GM18909 (cell line): Measurements from ENCODE around the gene FOXP3.
A peak's percentile ranks its signal among the peaks of the same experiment; 100 is the strongest.

Source experiments
- ATAC-seq: cut with Tn5 transposase; IDR thresholded peaks from one replicate; pipeline ENCODE4 v1.9.1; 2021; ENCODE audit warnings: mild to moderate bottlenecking; ENCODE audit not compliant: unreplicated experiment, poor library complexity

Gene FOXP3

DNA sequence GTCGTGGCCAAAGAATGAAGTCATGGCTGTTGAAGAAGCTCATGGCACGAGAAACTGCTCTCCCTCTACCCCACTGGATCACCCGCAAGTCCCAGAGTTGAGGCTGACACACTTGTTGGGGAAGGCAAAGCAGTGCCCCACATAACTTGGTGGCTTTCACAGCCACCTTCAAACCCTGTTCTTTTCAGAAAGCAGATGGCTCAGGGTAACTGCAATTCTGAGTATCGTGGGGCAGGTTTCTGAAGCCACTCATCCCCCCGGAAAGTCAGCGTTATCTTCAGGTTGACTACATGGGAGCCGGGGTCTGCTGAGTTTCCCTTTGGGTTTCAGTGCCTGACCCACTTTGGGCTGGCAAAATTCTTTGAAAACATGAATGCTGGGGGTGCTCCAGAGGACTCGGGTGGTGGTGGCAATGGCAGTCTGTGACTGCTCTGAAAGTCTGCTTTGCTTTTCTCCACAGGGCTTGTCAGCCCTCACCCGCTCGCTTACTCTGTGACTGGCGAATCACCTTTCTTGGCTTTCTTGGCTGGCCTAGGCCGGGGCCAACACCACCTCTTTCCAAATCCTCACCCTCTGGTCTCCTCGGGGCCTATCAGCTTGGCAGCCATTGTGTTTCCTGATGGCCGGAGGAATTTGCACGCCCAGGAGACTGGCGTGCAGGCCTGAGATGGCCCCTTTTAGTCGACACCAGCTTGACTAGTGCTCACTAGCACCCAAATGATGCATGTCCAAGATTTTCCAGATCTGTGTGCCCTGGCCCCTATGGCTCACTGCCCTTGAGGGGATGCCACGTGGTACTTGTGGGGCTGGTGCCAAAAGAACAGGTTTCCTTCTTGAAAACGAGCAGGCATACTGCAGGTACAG lies 12.4 kb upstream of the FOXP3 start:
- ATAC-seq = no peak

DNA sequence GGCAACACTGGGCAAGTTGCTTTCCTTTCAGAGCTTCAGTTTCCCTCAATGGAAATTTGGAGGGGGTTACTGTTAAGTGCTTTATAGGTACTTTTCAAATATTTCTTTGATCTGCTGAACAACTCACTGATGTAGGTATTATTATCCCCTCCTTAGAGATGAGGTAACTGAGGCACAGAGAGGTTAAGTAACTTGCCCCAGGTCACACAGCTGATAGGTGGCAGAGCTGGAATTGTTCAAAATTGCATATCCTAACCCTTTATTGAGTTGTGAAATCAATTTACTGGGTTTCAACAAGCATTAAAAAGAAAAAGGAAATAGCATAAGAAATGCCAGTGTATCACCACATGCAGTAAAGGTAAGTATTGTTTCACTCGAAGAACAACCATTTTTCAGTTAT lies 11.7 kb upstream of the FOXP3 start:
- ATAC-seq = no peak

DNA sequence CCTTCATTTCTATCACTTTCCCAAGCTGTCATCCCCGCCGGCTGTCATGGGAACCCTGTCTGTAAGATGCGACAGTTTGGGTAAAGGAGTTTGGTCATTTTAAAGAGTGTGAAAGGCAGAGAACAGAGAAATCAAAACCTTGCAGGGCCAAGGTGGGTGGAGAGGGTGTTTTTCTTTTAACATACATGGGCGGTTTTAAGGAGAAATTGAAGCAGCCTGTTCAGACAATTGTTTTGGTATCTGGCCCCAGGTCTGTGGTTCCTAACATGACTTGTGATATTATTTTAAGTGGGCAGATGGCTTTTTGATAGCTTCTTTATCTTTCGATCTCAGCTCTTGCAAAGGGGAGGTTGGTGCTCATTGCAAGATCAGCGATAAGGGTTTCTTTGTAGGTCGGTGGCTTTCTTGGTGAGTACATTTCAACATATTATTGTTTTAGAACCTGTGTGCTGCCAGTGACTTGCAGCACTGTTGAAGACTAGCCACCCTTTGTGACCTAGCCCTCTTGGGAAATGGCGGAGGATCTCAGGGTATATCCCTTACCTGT lies 8.7 kb upstream of the FOXP3 start:
- ATAC-seq = no peak

DNA sequence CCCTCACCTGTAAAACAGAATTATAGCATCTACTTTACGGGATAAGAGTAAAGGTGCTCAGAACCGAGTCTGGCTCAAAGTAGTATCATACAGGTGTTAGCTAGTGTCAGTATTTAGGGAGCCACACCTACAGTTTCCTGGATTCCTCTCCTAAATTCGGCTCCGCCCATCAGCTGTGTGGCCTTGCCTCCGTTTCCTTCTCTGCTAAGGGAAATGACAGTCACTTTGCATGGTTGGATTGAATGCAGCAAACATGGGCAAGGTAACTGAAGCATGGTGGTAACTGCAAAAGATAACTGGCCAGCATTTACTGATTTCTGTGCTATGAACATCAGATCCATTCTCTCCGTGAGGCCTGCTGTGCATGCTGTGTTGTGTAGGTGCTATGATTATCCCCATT lies 7.9 kb upstream of the FOXP3 start:
- ATAC-seq = no peak

DNA sequence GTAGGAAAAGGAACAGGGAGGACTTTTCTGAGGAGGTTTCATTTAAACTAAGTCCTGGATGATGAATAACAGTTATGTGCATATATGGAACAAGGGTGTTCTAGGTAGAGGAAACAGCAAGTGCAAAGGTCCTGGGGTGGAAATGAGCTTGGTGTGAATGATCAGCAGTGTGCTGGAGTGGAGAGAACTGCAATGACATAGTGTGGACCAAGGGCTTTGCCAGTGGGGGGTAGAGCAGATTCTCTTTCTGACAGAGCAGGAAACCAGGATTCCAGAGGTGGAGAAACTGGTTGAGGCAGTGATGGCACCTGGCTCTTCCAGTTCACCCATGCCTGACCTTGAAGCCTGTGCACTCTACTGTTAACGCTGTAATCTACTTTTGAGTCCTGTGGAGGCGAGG lies 6.8 kb upstream of the FOXP3 start:
- ATAC-seq = no peak

DNA sequence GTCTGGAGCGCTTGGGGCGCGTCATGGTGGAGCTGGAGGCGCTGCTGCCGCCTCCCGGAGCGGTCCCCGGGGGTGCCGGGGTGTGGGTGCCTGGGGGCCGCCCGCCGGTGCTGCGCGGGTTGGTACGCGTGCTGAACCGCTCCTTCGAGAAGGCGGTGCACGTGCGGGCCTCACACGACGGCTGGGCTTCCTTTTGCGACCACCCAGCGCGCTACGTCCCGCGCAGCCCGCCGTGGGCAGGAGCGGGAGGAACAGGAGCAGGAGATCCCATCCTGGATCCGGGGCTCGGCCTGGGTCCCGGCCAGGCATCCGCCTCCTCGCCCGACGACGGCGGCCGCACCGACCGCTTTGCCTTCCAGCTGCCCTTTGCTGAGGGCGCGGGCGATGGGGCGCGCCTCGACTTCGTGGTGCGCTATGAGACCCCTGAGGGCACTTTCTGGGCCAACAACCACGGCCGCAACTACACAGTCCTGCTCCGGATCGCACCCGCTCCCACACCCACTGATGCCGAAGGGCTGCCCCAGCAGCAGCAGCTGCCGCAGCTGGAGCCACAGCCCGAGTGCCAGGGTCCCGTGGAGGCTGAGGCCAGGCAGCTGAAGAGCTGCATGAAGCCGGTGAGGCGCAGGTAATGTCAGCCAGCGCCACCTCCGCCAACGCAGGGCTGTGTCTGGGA lies 5.9 kb upstream of the FOXP3 start:
- ATAC-seq = no peak

DNA sequence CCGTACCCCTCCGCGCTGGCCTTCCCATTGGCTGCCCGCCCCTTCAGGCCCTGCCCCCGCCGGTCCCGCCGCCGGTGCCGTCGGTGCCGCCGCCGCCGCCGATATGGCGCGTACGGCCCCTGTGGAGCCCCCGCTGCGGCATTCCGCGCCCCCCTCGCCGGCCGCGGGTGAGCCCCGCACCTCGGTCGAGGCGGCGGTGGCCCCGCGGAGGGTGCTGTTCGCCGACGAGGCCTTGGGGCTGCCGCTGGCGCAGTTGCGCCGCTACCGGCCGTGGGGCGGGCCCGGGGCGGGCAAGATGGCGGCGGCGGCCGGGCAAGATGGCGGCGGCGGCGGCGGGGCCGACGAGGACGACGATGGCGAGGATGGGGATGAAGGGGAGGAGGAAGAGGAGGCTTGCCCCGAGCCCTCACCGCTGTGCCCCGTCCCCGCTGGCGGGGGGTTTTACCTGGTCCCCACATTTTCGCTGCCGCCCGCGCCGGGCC lies 5.3 kb upstream of the FOXP3 start, which contains the start of gene PPP1R3F:
Gene PPP1R3F (plus strand): TSS at position 27 of the 482 bp plus-strand sequence. CDS start 77 bp downstream, at position 104.
- ATAC-seq = peak; percentile 25

DNA sequence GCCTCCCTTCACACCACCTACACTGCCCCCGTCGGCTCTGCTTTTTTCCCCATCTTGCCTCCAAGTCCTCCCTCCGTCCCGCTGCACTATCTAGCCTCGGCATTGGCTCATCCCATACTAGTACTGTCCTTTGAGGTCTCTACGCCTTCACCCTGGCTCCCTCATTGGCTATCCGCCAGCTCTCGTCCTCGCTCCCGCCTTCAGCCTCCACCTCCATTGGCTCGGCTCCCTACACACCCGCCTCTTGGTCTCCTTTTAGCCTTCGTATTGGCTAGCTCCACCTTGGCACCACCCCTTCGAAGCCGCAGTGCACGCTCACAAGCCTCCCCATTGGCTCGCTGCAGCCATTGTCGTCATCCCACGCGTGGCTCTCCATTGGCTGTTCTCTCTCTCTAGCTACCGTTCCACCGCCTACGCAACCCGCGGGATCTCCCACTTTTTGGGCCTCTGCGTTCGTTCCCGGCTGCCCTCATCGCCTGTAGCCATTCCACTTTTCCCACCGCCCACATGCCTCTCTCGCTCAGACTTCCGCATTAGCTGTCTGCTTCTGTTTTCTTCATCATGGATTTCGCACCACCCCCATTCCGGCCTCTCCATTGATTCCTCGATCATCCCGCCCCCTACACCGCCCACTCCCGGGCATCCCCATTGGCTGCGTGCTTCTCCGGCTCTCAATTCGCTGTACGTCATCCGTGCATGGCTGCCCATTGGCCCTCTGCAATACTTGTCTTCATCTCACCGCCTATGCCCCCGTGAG lies 4.7 kb upstream of the FOXP3 start:
- peak; percentile 86 for ATAC-seq

DNA sequence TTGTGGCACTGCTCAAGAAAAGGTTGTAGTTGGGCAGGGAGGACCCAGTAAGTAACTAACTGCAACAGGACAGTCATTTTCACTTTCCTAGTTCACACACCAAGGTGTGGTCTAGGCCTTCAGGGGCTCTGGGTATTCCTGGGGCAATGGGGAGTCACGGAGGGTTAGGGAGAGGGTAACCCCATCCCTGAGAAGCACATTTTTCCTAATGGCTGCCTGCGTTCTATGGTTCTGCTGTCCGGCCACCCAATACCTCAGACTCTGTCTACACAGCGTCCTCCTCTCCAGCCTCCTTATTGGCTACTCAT lies 4.1 kb upstream of the FOXP3 start:
- no peak for ATAC-seq

DNA sequence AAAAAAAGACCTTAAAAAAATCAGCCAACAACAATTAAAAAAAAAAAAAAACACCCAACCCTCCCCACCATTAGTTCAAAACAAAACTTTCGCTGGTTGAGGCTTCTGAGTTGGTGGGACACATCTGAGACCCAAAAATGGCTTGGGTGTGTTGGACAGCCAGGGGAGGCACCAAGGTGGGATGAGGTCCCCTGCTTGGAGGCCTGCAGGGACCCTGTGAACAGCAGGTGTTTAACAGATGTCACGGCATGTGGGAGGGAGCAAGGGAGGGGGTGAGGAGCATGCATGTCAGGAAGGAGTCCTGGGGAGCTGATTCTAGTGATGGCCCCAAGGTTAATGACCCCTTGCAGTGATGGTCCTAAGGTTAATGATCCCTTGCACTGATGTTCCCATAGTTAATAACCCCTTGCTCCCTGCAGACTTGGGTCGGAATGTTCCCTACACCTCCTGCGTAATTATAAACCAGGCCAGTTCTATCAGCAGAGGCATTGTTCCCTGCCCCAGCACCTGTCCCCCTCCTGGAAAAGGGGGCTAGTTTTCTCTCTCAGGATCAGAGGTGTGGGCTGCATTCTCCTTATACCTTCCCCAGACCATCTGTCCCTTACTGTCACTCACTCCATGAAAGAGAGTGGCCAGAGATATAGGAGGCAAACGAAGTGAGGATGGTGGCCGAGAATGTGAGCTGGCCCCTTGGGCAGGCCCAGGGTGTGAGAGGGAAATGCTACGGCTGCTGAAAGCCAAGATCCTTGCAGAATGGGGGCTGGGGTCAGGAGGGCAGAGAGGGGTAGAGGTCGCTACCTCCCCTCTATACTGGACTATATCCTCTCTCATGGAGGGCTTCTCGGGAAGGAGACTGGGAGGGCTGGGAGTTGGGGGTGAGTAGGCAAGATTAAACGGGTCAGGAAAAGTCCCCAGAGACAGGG lies 2.3 kb upstream of the FOXP3 start:
- no peak for ATAC-seq

DNA sequence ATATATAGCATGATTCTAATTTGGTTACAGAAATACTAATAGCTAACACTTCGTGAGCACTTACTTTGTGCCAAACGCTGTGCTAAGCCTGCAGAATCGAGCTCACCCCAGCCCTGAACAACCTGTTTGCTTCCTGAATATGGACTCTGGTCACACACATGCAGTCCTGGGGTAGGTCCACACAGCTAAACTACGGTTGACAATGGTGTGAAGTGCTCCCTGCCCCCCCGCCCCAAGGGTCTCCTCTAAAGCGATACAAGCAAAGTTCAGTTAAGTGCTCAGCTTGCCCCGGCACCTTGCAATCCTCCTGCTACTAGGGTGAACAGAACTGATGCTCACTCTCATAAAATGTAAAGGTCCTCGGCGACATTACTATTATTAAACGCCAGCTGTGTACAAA lies 879 bp downstream of the FOXP3 start:
- ATAC-seq = no peak

DNA sequence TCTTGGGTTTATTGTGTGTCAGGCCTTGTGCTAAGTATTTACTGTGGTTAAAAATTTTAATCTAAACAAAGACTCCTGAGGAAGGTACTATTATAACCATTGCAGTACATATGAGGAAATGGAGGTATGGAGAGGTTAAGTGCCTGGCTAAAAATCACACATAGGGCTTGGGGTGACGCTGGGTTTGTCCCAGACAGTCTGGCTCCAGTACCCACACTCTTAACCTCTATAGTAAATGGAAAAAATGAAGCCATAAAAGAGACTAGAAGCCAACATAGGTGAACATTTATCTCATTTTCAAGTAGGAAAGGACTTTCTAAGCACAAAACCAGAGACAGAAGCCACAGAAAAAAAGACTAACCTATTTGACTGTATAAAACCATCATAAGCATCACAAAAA lies 1.9 kb downstream of the FOXP3 start:
- no peak for ATAC-seq

DNA sequence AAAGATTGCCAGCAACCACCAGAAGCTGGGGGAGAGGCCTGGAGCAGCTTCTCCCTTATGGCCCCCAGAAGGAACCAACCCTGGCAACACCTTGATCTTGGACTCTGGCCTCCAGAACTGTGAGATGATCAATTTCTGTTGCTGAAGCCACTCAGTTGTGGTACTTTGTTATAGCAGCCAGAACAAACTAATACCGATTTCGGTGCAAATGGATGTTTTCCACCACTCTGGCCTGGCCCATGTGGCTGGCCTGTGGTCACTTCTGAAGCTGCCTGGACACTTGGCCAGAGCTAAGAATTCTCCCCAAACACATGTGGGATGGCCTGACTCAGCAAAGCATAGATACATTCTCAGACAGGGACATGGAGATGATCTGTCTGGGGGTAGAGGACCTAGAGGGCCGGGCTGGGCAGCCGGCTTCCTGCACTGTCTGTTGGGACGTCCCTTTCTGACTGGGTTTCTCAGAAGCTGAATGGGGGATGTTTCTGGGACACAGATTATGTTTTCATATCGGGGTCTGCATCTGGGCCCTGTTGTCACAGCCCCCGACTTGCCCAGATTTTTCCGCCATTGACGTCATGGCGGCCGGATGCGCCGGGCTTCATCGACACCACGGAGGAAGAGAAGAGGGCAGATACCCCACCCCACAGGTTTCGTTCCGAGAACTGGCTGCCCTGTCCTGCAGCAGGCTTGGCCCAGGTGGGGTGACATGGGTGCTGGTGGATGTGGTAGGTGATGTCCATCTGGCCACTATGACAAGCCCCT lies 4.1 kb downstream of the FOXP3 start:
- no peak for ATAC-seq

DNA sequence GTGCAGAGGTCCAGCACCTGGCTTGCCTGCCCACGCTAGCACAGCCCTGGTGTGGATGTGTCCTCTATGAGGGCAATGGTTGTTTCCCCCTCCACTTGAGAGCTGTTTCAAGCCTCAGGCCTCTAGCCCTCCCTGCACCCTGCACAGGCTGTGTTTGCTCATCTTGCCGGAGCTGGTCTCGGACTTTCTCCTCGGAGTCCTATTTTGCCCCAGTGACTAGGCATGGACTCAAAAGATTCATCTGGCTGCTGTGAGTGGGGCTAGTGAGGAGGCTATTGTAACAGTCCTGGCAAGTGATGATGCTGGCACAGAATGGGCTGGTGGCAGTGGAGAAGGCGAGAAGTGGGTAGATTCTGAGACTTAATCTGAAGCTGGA lies 5.8 kb downstream of the FOXP3 start:
- no peak for ATAC-seq

DNA sequence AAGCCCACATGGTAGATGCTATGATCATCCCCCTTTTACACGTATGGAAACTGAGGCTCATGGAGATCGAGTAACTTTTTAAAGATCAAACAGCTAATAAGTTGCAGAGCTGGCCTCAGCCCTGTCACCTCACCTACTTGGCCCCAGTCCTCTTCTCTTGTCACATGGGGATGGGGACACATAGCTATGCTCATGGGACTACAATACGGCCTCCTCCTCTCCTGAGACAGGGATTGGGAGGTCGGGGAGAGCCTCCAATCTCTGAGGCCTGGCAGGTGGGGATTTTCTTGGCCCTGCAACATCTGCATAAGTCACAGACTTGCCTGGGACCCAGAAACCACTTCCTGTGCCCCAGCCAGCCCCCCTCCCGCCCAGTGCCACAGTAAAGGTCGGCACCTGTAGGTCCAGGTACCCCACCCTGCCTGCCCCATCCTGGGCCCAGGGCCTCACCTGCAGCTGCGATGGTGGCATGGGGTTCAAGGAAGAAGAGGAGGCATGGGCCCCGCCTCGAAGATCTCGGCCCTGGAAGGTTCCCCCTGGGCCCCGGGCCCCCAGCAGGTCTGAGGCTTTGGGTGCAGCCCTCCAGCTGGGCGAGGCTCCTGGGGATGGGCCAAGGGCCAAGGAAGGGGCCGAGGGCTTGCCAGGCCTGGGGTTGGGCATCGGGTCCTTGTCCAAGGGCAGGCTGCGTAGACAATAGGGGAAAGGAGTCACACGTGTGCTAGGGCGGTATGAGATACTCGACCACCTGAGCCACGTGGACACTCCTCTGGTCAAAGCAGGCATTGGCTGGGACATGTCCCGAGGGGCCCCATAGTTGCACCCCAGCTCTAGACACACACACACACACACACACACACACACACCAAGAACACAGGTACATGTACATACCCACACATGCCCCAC lies 6.4 kb downstream of the FOXP3 start:
- no peak for ATAC-seq

DNA sequence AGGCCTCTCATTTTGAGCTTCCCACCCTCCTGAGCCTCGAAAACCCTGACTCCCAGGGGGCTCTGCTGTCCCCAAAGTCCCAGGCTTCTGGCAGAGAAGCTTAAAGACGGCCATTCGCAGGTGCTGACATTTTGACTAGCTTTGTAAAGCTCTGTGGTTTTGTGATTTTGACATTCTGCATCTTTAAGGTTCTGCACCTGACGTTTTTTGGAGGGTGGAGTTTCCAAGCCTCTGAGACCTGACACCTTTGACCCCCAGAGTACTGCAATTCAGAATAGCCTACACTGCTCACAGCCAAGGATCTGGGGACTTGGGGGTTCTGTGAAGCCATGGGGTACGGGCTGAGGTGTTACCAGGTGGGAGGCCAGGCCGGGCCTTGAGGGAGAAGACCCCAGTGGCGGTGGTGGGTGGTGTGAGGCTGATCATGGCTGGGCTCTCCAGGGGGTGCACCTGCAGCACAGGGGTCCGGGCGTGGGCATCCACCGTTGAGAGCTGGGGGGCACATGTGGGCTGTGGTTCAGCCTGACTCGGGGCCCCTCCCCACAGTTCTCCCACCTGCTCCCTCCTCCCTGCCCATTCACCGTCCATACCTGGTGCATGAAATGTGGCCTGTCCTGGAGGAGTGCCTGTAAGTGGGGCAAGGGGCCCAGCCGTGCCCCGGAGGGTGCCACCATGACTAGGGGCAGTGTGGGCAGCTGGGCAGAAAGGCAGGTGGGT lies 7.3 kb downstream of the FOXP3 start:
- no peak for ATAC-seq

DNA sequence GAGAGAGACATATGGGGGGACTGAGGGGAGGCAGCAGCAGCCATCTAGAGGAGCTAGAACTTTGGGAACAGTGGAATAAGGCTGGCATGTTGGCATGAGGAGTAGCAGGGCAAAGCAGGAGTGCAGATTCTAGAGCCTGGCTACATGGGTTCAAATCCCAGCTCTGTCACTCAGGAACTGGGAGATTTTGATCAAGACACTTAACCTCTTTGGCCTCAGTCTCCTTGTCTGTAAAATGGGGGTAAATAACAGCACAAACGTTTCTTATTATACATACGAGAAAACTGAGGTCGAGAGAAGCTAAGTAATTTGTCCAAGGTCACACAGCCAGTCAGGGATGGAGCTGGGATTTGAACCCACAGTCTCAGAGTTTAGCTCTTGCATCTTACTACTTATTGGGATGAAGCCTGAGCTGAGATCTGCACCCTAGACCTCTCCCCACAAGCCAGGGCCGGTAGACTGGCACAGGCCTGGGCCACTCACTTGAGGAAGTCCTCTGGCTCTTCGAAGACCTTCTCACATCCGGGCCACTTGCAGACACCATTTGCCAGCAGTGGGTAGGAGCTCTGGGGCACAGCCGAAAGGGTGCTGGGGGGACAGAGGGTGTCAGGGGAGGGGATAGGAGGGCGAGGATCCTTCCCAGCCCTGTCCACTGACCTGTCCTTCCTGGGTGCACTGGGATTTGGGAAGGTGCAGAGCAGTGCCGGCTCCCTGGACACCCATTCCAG lies 8.1 kb downstream of the FOXP3 start:
- ATAC-seq = no peak
